Transverse colon (tissue), 4 donors: ENCODE measurements around the gene IL22RA1. TPM values are rescaled to one million over a fixed set of nuclear protein-coding genes. Genes with fewer than 3 reads are reported as not detected.

ENCODE experiments used
- DNase-seq: peaks from one replicate; pipeline ENCODE4 v3.0.0-alpha.2; 2019
- H3K27ac ChIP-seq, 4 donors: fragments of 200-600 bp; sonication (generic); 2 replicates each; pipeline ENCODE4 v1.5.1; 2016 to 2018; ENCODE audit warnings: inconsistent platforms in 4 of 4
- H3K27me3 ChIP-seq: fragments of 200-600 bp; sonication (generic); 2 replicates; pipeline ENCODE4 v1.5.1; 2017; ENCODE audit warnings: inconsistent platforms
- H3K36me3 ChIP-seq, 4 donors: fragments of 200-600 bp; sonication (generic); 2 replicates each; pipeline ENCODE4 v1.5.1; 2017 to 2019; ENCODE audit warnings: inconsistent platforms in 4 of 4
- H3K4me1 ChIP-seq, 4 donors: fragments of 200-600 bp; sonication (generic); 2 replicates each; pipeline ENCODE4 v1.5.1; 2017 to 2020; ENCODE audit warnings: inconsistent platforms in 4 of 4
- H3K4me3 ChIP-seq, 4 donors: fragments of 200-600 bp; sonication (generic); 1 replicate in 1 of 4; 2 replicates in 3 of 4; pipeline versions ENCODE4 v1.5.1 to v1.6.1; 2017 to 2019; ENCODE audit warnings: inconsistent platforms in 4 of 4
- H3K9me3 ChIP-seq, 2 donors: fragments of 200-600 bp; sonication (generic); 2 replicates each; pipeline ENCODE4 v1.5.1; 2017 to 2019; ENCODE audit warnings: inconsistent platforms in 2 of 2
- EP300 ChIP-seq: sonication (generic); formaldehyde crosslinking; IDR thresholded peaks from one replicate; pipeline ENCODE4 v1.6.1; 2017; ENCODE audit warnings: antibody characterized with exemption, low read depth
- POLR2A ChIP-seq: fragments of 450-650 bp; IDR thresholded peaks from one replicate; pipeline ENCODE4 v1.6.1; 2016; ENCODE audit warnings: antibody characterized with exemption, mild to moderate bottlenecking, moderate library complexity
- POLR2AphosphoS5 ChIP-seq, 3 donors: sonication (generic); formaldehyde crosslinking; IDR thresholded peaks; one replicate each; pipeline ENCODE4 v1.6.1; 2016; ENCODE audit warnings: antibody characterized with exemption in 3 of 3
- WGBS, 2 donors: methylation state at CpG; one replicate each; pipeline ENCODE4 v1.1.5; 2018; ENCODE audit warnings: low coverage in 1 of 2; 5-methylcytosine and 5-hydroxymethylcytosine counted together
- in situ Hi-C, 4 donors: fragments of 200-750 bp; cut with MboI; loops; one replicate each; pipeline versions ENCODE4 v1.15.0 to v1.15.1; 2017; ENCODE audit warnings: low sequenced_read_pairs in 3 of 4, low pct_ligation_motif_present in 1 of 4, low pct_unique_long_range_greater_than_20kb in 1 of 4
- intact Hi-C: fragments of 100-400 bp; cut with DNase I; formaldehyde crosslinking; loops from one replicate; pipeline ENCODE4 v1.15.1; 2023; ENCODE audit warnings: low total_unique reads
- total RNA-seq, 4 donors: library from RNA; depleted of rRNA; stranded (reverse); fragments of >200 nt; gene quantifications; one replicate each; pipeline ENCODE4 v1.1.0, GENCODE V29; 2016
- TF ChIP-seq, protein P1 (sequence below), 5 experiments: fragments of 200-600 bp in 3 of 5; fragments of 450-650 bp in 2 of 5; sonication (generic) in 3 of 5; IDR thresholded peaks; 1 replicate in 2 of 5; 2 replicates in 3 of 5; pipeline ENCODE4 v1.5.1; 2016 to 2017; ENCODE audit warnings: antibody characterized with exemption in 5 of 5, inconsistent platforms in 3 of 5, mild to moderate bottlenecking in 2 of 5, moderate library complexity in 1 of 5

Gene IL22RA1
- total RNA-seq, 4 donors from 2014 or later = 4.4 to 29.2 (median 27.3) TPM

DNA sequence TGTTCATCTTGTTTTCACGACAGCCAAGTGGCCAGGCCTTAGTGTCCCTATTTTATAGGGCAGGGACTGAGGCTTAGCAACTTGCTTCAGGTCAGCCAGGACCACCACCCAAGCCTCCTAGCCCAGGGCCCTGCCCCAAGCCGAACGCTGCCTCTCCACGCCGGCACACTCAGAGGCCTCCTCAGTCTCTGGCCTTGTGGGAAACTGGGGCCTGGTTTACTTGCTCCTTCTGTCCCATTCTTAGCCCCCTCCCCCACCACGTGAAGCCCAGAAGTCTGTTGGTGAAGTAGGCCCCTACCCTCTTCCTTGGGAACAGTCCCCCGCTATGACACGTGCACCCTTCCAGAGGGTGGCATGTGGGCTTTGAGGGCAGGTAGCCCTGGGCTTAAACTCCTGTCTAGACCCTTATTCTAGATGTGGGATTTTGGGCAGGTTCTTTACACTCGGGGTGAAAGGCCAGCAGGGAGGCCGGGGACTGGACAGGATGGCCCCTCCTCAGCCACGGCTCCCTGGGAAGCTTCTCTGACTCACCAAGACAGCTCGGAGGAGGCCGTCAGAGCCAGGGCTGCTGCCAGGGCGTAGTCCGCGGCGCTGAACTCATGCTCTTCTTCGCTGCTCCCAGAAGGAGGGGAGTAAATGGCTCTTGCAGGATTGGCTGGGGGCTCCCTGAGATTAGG is 35.3 kb downstream of the IL22RA1 start:
- H3K4me3 ChIP-seq = no peak overlapping the region
- intact Hi-C loops = no loop called here
- 57% methylated on average over 18 of the region's 18 CpGs; no CpG with 5 or more reads in 1 of the 2 donors for WGBS, 2 donors

DNA sequence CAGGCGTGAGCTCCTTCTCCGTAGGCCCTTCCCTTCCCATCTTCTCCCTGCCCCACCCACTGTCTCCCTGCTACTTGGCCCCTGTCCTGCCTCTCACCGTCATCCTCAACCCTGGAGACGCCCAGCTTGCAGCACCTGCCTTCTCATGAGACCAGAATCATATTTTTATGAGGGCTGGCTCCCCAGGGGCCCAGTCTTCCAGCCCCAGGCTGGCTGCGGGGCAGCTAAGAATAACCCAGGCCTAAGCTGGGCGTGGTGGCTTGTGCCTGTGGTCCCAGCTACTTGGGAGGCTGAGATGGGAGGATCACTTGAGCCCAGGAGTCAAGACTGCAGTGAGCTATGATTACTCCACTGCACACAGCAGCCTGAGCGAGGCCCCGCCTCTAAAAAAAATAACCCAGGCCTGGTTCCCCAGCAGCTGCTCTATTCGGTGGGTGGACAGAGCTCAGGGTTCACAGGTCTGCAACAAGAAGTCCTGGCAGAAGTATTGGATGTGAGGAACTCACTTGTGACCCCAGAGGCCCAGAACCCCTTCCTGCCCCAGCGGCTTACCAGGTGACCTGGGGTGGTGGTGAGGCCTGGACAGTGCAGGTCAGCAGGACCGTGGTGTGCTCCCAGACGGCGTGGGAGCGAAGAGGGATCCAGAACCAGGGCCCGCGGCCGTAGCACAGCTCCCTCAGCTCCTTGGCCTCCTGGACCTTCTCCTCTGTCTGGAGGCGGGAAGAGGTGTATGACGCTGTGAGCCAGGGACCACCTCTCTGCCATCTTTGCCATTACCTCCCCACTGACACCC is 37.4 kb downstream of the IL22RA1 start:
- peak; percentile 53 for DNase-seq
- H3K4me1 ChIP-seq = peaks cover 0 to 11% (median 9%) of the 10 kb centered on the region in 4 donors
- in situ Hi-C loops (no loop called here), intact Hi-C loops (no loop called here)
- WGBS, 2 donors = 77% methylated on average over 19 of the region's 19 CpGs; no CpG with 5 or more reads in 1 of the 2 donors
- no peak overlapping the region for H3K4me3 ChIP-seq
- H3K9me3 ChIP-seq = no peaks in the 10 kb centered on the region
- H3K27ac ChIP-seq = no peak overlapping the region
- TF ChIP-seq POLR2A (no peak), EP300 (no peak), POLR2AphosphoS5 (IDR thresholded peaks at IDR 0.05) (no peak)
- TF ChIP-seq, protein P1, sequence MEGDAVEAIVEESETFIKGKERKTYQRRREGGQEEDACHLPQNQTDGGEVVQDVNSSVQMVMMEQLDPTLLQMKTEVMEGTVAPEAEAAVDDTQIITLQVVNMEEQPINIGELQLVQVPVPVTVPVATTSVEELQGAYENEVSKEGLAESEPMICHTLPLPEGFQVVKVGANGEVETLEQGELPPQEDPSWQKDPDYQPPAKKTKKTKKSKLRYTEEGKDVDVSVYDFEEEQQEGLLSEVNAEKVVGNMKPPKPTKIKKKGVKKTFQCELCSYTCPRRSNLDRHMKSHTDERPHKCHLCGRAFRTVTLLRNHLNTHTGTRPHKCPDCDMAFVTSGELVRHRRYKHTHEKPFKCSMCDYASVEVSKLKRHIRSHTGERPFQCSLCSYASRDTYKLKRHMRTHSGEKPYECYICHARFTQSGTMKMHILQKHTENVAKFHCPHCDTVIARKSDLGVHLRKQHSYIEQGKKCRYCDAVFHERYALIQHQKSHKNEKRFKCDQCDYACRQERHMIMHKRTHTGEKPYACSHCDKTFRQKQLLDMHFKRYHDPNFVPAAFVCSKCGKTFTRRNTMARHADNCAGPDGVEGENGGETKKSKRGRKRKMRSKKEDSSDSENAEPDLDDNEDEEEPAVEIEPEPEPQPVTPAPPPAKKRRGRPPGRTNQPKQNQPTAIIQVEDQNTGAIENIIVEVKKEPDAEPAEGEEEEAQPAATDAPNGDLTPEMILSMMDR (IDR thresholded peaks at IDR 0.05) = no peak
- H3K27me3 ChIP-seq = no peaks in the 10 kb centered on the region
- H3K36me3 ChIP-seq = no peaks in the 10 kb centered on the region

More for the DNA sequence above, 35.3 kb downstream of the IL22RA1 start:
- no peaks in the 10 kb centered on the region for H3K9me3 ChIP-seq
- in situ Hi-C loops = no loop called here
- TF ChIP-seq POLR2A (no peak), POLR2AphosphoS5 (IDR thresholded peaks at IDR 0.05) (no peak), EP300 (no peak)
- TF ChIP-seq, protein P1 (IDR thresholded peaks at IDR 0.05) = no peak
- H3K27ac ChIP-seq = peak overlapping the region in 2 of 4 donors; percentile 43 to 49
- H3K4me1 ChIP-seq = peaks cover 0 to 18% (median 9%) of the 10 kb centered on the region in 4 donors
- no peaks in the 10 kb centered on the region for H3K27me3 ChIP-seq
- DNase-seq = peak; percentile 52
- H3K36me3 ChIP-seq = no peaks in the 10 kb centered on the region

DNA sequence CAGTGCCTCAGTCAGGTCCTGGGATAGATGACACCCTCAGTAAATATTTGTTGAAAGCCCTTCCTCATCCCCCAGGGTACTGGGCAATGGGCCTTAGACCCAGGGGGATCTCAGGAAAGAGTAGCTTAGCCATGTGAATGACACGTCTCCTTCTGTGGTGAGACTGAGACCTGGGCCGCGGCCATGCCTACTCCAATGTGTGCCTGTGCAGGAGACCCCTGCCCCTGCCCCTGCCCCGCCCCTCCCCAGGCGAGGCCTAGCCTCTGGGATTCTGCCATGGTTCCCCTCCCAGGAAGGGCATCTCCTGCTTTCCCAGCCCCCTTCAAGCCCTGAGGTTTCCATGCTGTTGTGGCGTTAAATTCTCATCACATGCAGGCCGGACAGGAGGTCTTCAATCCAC is 38.1 kb downstream of the IL22RA1 start:
- intact Hi-C loops (no loop called here), in situ Hi-C loops (no loop called here)
- no peaks in the 10 kb centered on the region for H3K27me3 ChIP-seq
- no peak for TF ChIP-seq POLR2A
- TF ChIP-seq, protein P1 (IDR thresholded peaks at IDR 0.05) = no peak
- no peak for TF ChIP-seq EP300
- TF ChIP-seq POLR2AphosphoS5 (IDR thresholded peaks at IDR 0.05) = no peak
- H3K4me1 ChIP-seq = peaks cover 0 to 11% (median 9%) of the 10 kb centered on the region in 4 donors
- DNase-seq = no peak
- no peak overlapping the region for H3K27ac ChIP-seq
- no peak overlapping the region for H3K4me3 ChIP-seq
- WGBS, 2 donors = 92% methylated on average over 7 of the region's 7 CpGs; no CpG with 5 or more reads in 1 of the 2 donors
- H3K9me3 ChIP-seq = no peaks in the 10 kb centered on the region
- H3K36me3 ChIP-seq = no peaks in the 10 kb centered on the region

DNA sequence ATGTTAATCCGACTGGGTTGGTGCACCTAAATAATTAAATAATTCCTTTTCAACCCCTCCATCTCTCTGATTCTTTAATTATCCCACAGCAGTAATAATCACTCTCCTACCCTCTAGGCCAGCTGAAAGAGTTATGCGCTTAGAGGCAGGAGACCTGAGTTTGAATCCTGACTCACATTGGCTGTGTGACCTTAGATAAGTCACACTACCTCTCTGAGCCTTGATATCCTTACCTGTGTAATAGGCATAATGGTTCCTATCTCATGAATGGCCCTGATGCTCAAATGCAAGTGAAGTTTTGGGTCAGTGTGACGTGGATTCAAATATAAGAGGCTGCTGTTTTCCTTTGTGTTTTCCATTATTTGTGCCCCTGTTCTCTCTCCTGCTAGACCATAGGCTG is 39.1 kb downstream of the IL22RA1 start:
- H3K27ac ChIP-seq = no peak overlapping the region
- intact Hi-C loops (no loop called here), in situ Hi-C loops (no loop called here)
- no peak overlapping the region for H3K4me3 ChIP-seq
- peaks cover 0 to 11% (median 8%) of the 10 kb centered on the region in 4 donors for H3K4me1 ChIP-seq
- H3K27me3 ChIP-seq = no peaks in the 10 kb centered on the region
- no peak for TF ChIP-seq EP300
- no peaks in the 10 kb centered on the region for H3K9me3 ChIP-seq
- DNase-seq = no peak
- 89 to 100% methylated on average over 3 of the region's 3 CpGs for WGBS, 2 donors
- no peaks in the 10 kb centered on the region for H3K36me3 ChIP-seq
